Glutamatergic neuron (in vitro differentiated cells): ENCODE results near the gene MIER1. TPM values are rescaled to one million over a fixed set of nuclear protein-coding genes. Genes with fewer than 3 reads are reported as not detected.

Experiments used
- DNase-seq: peaks from one replicate; pipeline ENCODE4 v3.0.0; 2022
- H3K27ac Mint-ChIP-seq: one replicate; pipeline ENCODE4 v1.8.0; 2020; ENCODE audit warnings: mild to moderate bottlenecking, mixed read lengths, inconsistent platforms; ENCODE audit not compliant: unreplicated experiment
- H3K27me3 Mint-ChIP-seq: one replicate; pipeline ENCODE4 v1.8.0; 2020; ENCODE audit warnings: mild to moderate bottlenecking, moderate library complexity, mixed read lengths, inconsistent platforms; ENCODE audit not compliant: unreplicated experiment
- H3K36me3 Mint-ChIP-seq: one replicate; pipeline ENCODE4 v1.8.0; 2020; ENCODE audit warnings: mild to moderate bottlenecking, mixed read lengths, inconsistent platforms; ENCODE audit not compliant: unreplicated experiment
- H3K4me1 Mint-ChIP-seq: one replicate; pipeline ENCODE4 v1.8.0; 2020; ENCODE audit warnings: mild to moderate bottlenecking, low read depth, mixed read lengths, inconsistent platforms; ENCODE audit not compliant: unreplicated experiment
- H3K4me3 Mint-ChIP-seq: one replicate; pipeline ENCODE4 v1.8.0; 2020; ENCODE audit warnings: mild to moderate bottlenecking, mixed read lengths, inconsistent platforms; ENCODE audit not compliant: unreplicated experiment
- H3K9me3 Mint-ChIP-seq: one replicate; pipeline ENCODE4 v1.8.0; 2020; ENCODE audit warnings: mild to moderate bottlenecking, moderate library complexity, mixed read lengths, inconsistent platforms; ENCODE audit not compliant: unreplicated experiment
- CTCF ChIP-seq: fragments of 200-600 bp; sonication (generic); IDR thresholded peaks from one replicate; pipeline ENCODE4 v1.5.0; 2021; ENCODE audit not compliant: partially characterized antibody, unreplicated experiment
- total RNA-seq: library from RNA; stranded (reverse); fragmentation: NEBNext Ultra II Directional; extraction: Animal tissue kit (Norgen Biotek cat#: 25700); gene quantifications from one replicate; pipeline ENCODE4 v1.2.1, GENCODE V29; 2021; ENCODE audit not compliant: unreplicated experiment

Gene MIER1
- total RNA-seq, 1 donor from 2014 or later = 19.0 TPM

- peaks cover 3% of the 10 kb centered on the region for H3K9me3 Mint-ChIP-seq
- no peak overlapping the region for H3K4me3 Mint-ChIP-seq
- H3K4me1 Mint-ChIP-seq = peaks cover 3% of the 10 kb centered on the region
- DNase-seq = no peak
- H3K27ac Mint-ChIP-seq = no peak overlapping the region
- TF ChIP-seq CTCF = no peak
- peaks cover 5% of the 10 kb centered on the region for H3K36me3 Mint-ChIP-seq
- H3K27me3 Mint-ChIP-seq = no peaks in the 10 kb centered on the region
These were observed 8.5 kb upstream of the MIER1 start for GRCh38 chr1:66916320-66916719.

- no peak for TF ChIP-seq CTCF
- H3K4me1 Mint-ChIP-seq = peaks cover 3% of the 10 kb centered on the region
- H3K27me3 Mint-ChIP-seq = no peaks in the 10 kb centered on the region
- H3K36me3 Mint-ChIP-seq = peaks cover 5% of the 10 kb centered on the region
- peaks cover 3% of the 10 kb centered on the region for H3K9me3 Mint-ChIP-seq
- no peak for DNase-seq
- H3K4me3 Mint-ChIP-seq = no peak overlapping the region
- H3K27ac Mint-ChIP-seq = no peak overlapping the region
These were observed 7.3 kb upstream of the MIER1 start for GRCh38 chr1:66917476-66917875.

GRCh38 chr1:66919063-66919462 is 5.7 kb upstream of the MIER1 start:
- peaks cover 7% of the 10 kb centered on the region for H3K4me1 Mint-ChIP-seq
- H3K27ac Mint-ChIP-seq = no peak overlapping the region
- peaks cover 7% of the 10 kb centered on the region for H3K9me3 Mint-ChIP-seq
- peaks cover 5% of the 10 kb centered on the region for H3K36me3 Mint-ChIP-seq
- H3K4me3 Mint-ChIP-seq = no peak overlapping the region
- no peak for DNase-seq
- peaks cover 1% of the 10 kb centered on the region for H3K27me3 Mint-ChIP-seq
- TF ChIP-seq CTCF = no peak

GRCh38 chr1:66919828-66920227 is 5.0 kb upstream of the MIER1 start:
- DNase-seq = no peak
- H3K27me3 Mint-ChIP-seq = peaks cover 1% of the 10 kb centered on the region
- H3K27ac Mint-ChIP-seq = no peak overlapping the region
- TF ChIP-seq CTCF = no peak
- peaks cover 5% of the 10 kb centered on the region for H3K36me3 Mint-ChIP-seq
- no peak overlapping the region for H3K4me3 Mint-ChIP-seq
- peaks cover 7% of the 10 kb centered on the region for H3K9me3 Mint-ChIP-seq
- H3K4me1 Mint-ChIP-seq = peaks cover 7% of the 10 kb centered on the region

GRCh38 chr1:66920543-66920942 is 4.2 kb upstream of the MIER1 start:
- DNase-seq = no peak
- TF ChIP-seq CTCF = no peak
- Mint-ChIP-seq H3K4me3 (no peak overlapping the region), H3K27me3 (peaks cover 4% of the 10 kb centered on the region), H3K27ac (no peak overlapping the region), H3K9me3 (peaks cover 10% of the 10 kb centered on the region), H3K4me1 (peaks cover 7% of the 10 kb centered on the region), H3K36me3 (peaks cover 5% of the 10 kb centered on the region)
